HepG2 (cell line): Measurements from ENCODE around the gene HDAC3. TPM values are rescaled to one million over a fixed set of nuclear protein-coding genes. Genes with fewer than 3 reads are reported as not detected.

ENCODE experiments used
- ATAC-seq: fragments of 200-7000 bp; cut with Tn5 transposase; 3 replicates; pipeline ENCODE4 v1.9.1; 2020; ENCODE audit warnings: mild to moderate bottlenecking, moderate library complexity
- BruUV-seq: library from RNA; stranded (reverse); fragments of 400-500 nt; replicated peaks from 2 replicates; lab custom pipeline; 2021; lab: Mats Ljungman, UMichigan
- CTCF ChIA-PET: fragments of 300-600 bp; formaldehyde crosslinking; extraction: SDS; loops from one replicate; lab custom pipeline; 2021; ENCODE audit warnings: low total read pairs, inconsistent platforms, low intra/inter-chr PET ratio; lab: Yijun Ruan, JAX
- POLR2A ChIA-PET: fragments of 350-600 bp; sonication (Branson Sonifier 250); formaldehyde crosslinking; loops from one replicate; lab custom pipeline; 2020; ENCODE audit warnings: antibody characterized with exemption, inconsistent platforms; lab: Yijun Ruan, JAX
- DNase-seq: peaks from one replicate; pipeline ENCODE4 v3.0.0-alpha.2; 2015; ENCODE audit warnings: low spot score
- FAIRE-seq: peaks from 3 replicates; lab custom pipeline; 2011; peaks lifted over from hg19 to GRCh38; lab: Jason Lieb, UNC
- H2AFZ ChIP-seq: one replicate; pipeline ENCODE4 v1.6.1; 2011; ENCODE audit warnings: low read length, inconsistent platforms
- H3K27ac ChIP-seq: fragments of 300-600 bp; 3 replicates; pipeline ENCODE4 v1.8.0; 2011; ENCODE audit warnings: mixed run types, mild to moderate bottlenecking, mixed read lengths, low read length, inconsistent platforms; ENCODE audit not compliant: insufficient read depth; ENCODE audit errors: extremely low read length
- H3K27me3 ChIP-seq, 2 experiments: fragments of 200-600 bp in 1 of 2; 2 replicates in 1 of 2; 3 replicates in 1 of 2; pipeline versions ENCODE4 v1.6.0 to v1.8.0; 2011; ENCODE audit warnings: low read length in 2 of 2, mild to moderate bottlenecking in 2 of 2, moderate library complexity in 2 of 2, inconsistent platforms in 1 of 2; ENCODE audit not compliant: insufficient read depth in 2 of 2, control insufficient read depth in 1 of 2
- H3K36me3 ChIP-seq, 2 experiments: fragments of 200-600 bp in 1 of 2; replicated peaks in 1 of 2; 2 replicates in 1 of 2; 3 replicates in 1 of 2; pipeline versions ENCODE4 v1.5.1 to v1.8.0; 2011; ENCODE audit warnings: low read length in 2 of 2, inconsistent platforms in 1 of 2; ENCODE audit not compliant: insufficient read depth in 2 of 2, control insufficient read depth in 1 of 2
- H3K4me1 ChIP-seq: 2 replicates; pipeline ENCODE4 v1.5.1; 2012; ENCODE audit warnings: low read length, inconsistent platforms; ENCODE audit not compliant: insufficient read depth
- H3K4me2 ChIP-seq: 2 replicates; pipeline ENCODE4 v1.6.0; 2011; ENCODE audit warnings: low read depth, low read length, inconsistent platforms
- H3K4me3 ChIP-seq, 3 experiments: fragments of 200-600 bp in 1 of 3; sonication (generic), shearing (Covaris generic) in 1 of 3; replicated peaks in 1 of 3; 2 replicates each; pipeline ENCODE4 v1.5.1; 2011 to 2016; ENCODE audit warnings: low read length in 3 of 3, inconsistent platforms in 2 of 3, low read depth in 2 of 3, mild to moderate bottlenecking in 2 of 3, control low read depth in 1 of 3, mixed read lengths in 1 of 3; ENCODE audit not compliant: insufficient read depth in 1 of 3
- H3K79me2 ChIP-seq: one replicate; pipeline ENCODE4 v1.6.1; 2011; ENCODE audit warnings: low read length, inconsistent platforms; ENCODE audit not compliant: insufficient read depth
- H3K9ac ChIP-seq: 2 replicates; pipeline ENCODE4 v1.6.0; 2011; ENCODE audit warnings: mild to moderate bottlenecking, low read depth, low read length, inconsistent platforms; ENCODE audit not compliant: insufficient read depth
- H3K9me3 ChIP-seq: 2 replicates; pipeline ENCODE4 v1.5.1; 2012; ENCODE audit warnings: mild to moderate bottlenecking, low read length
- H4K20me1 ChIP-seq: 2 replicates; pipeline ENCODE4 v1.6.0; 2011; ENCODE audit warnings: inconsistent platforms, mild to moderate bottlenecking, low read length, moderate library complexity; ENCODE audit not compliant: insufficient read depth
- DNMT1 ChIP-seq: sonication (generic); formaldehyde crosslinking; IDR thresholded peaks from 2 replicates; pipeline ENCODE4 v1.5.1; 2020; ENCODE audit warnings: mild to moderate bottlenecking, missing genetic modification reagents
- FOXP1 ChIP-seq, 2 experiments: fragments of 450-650 bp in 1 of 2; IDR thresholded peaks; 2 replicates each; pipeline ENCODE4 v1.6.1; 2017 to 2018; ENCODE audit warnings: antibody characterized with exemption in 1 of 2
- KLF16 ChIP-seq, 2 experiments: sonication (generic) in 1 of 2; formaldehyde crosslinking in 1 of 2; IDR thresholded peaks; 2 replicates each; pipeline versions ENCODE4 v1.6.1 to v1.8.0; 2016 to 2023; ENCODE audit warnings: missing genetic modification reagents in 2 of 2, missing compliant biosample characterization in 1 of 2
- MATR3 ChIP-seq: sonication (generic); formaldehyde crosslinking; IDR thresholded peaks from 2 replicates; pipeline ENCODE4 v1.4.0; 2020; ENCODE audit warnings: missing genetic modification reagents
- NFYC ChIP-seq: IDR thresholded peaks from 2 replicates; pipeline ENCODE4 v1.6.1; 2016; ENCODE audit warnings: missing genetic modification reagents, missing compliant biosample characterization
- NONO ChIP-seq, 2 experiments: fragments of 450-650 bp in 1 of 2; sonication (generic) in 1 of 2; formaldehyde crosslinking in 1 of 2; IDR thresholded peaks in 1 of 2; conservative IDR thresholded peaks in 1 of 2; 2 replicates each; pipeline versions ENCODE4 v1.6.1 to v1.8.0; 2017 to 2022; ENCODE audit warnings: mild to moderate bottlenecking in 1 of 2, missing genetic modification reagents in 1 of 2, moderate library complexity in 1 of 2
- PHB2 ChIP-seq: fragments of 450-650 bp; IDR thresholded peaks from 2 replicates; pipeline ENCODE4 v1.6.1; 2018; ENCODE audit not compliant: partially characterized antibody
- RBAK ChIP-seq: sonication (generic); formaldehyde crosslinking; IDR thresholded peaks from 2 replicates; pipeline ENCODE4 v1.5.1; 2020; ENCODE audit warnings: mild to moderate bottlenecking, missing genetic modification reagents
- RBFOX2 ChIP-seq: fragments of 200-400 bp; formaldehyde crosslinking; IDR thresholded peaks from 2 replicates; pipeline ENCODE4 v1.6.1; 2017; ENCODE audit warnings: low read depth, mild to moderate bottlenecking, low read length
- RXRB ChIP-seq: IDR thresholded peaks from 2 replicates; pipeline ENCODE4 v1.6.1; 2016; ENCODE audit warnings: borderline replicate concordance, missing genetic modification reagents, missing compliant biosample characterization
- SNAI1 ChIP-seq: sonication (generic); formaldehyde crosslinking; IDR thresholded peaks from 2 replicates; pipeline ENCODE4 v1.5.0; 2020; ENCODE audit warnings: mild to moderate bottlenecking, missing genetic modification reagents, borderline replicate concordance
- ZNF234 ChIP-seq: sonication (generic); formaldehyde crosslinking; conservative IDR thresholded peaks from 2 replicates; pipeline ENCODE4 v1.5.1; 2020; ENCODE audit warnings: mild to moderate bottlenecking, missing genetic modification reagents
- ZNF354B ChIP-seq: sonication (generic); formaldehyde crosslinking; IDR thresholded peaks from 2 replicates; pipeline ENCODE4 v1.8.0; 2022; ENCODE audit warnings: mild to moderate bottlenecking, missing genetic modification reagents
- ZNF431 ChIP-seq: sonication (generic); formaldehyde crosslinking; IDR thresholded peaks from 2 replicates; pipeline ENCODE4 v1.9.0; 2022; ENCODE audit warnings: missing genetic modification reagents, low read depth, mild to moderate bottlenecking, borderline replicate concordance
- ZNF562 ChIP-seq: sonication (generic); formaldehyde crosslinking; IDR thresholded peaks from 2 replicates; pipeline ENCODE4 v1.8.0; 2022; ENCODE audit warnings: missing genetic modification reagents, borderline replicate concordance
- WGBS: methylation state at CpG from one replicate; pipeline ENCODE4 v1.1.6; 2017; ENCODE audit warnings: low lambda C conversion rate; 5-methylcytosine and 5-hydroxymethylcytosine counted together
- in situ Hi-C: cut with HindIII; loops from 2 replicates; pipeline ENCODE4 v1.10.0; 2017; ENCODE audit warnings: low pct_unique_long_range_greater_than_20kb; ENCODE audit not compliant: extremely low pct_ligation_motif_present
- intact Hi-C: fragments of 100-400 bp; cut with micrococcal nuclease; formaldehyde crosslinking; loops from one replicate; pipeline ENCODE4 v1.10.0; 2022; ENCODE audit not compliant: unreplicated experiment
- polyA plus RNA-seq, 8 experiments: library from polyadenylated mRNA; depleted of rRNA in 3 of 8; stranded (reverse) in 7 of 8; unstranded in 1 of 8; fragments of >200 nt; fragmentation: Illumina TruSeq in 4 of 8; extraction: Trizol in 4 of 8; gene quantifications; 2 replicates each; pipeline versions ENCODE4 v1.2.1 to v1.2.3, GENCODE V29; 2011 to 2016; ENCODE audit warnings: low read depth in 4 of 8, missing spikeins in 1 of 8, mixed read lengths in 1 of 8; ENCODE audit not compliant: insufficient read depth in 1 of 8
- total RNA-seq, 5 experiments: library from RNA; depleted of rRNA; stranded (reverse); fragments of >200 nt; fragmentation: Illumina TruSeq; extraction: Trizol; gene quantifications; 2 replicates each; pipeline ENCODE4 v1.2.3, GENCODE V29; 2016; ENCODE audit warnings: low read depth in 1 of 5
- TF ChIP-seq, protein P1 (sequence below): conservative IDR thresholded peaks from 2 replicates; pipeline ENCODE4 v1.6.1; 2018; ENCODE audit warnings: missing genetic modification reagents
- TF ChIP-seq, protein P2 (sequence below): sonication (generic); formaldehyde crosslinking; IDR thresholded peaks from 2 replicates; pipeline ENCODE4 v1.4.0; 2020; ENCODE audit warnings: mild to moderate bottlenecking, low read depth, missing genetic modification reagents

HDAC3 gene
- total and polyA plus RNA-seq, 2 of the 13 experiments (the other 11 are each of a cell fraction or from before 2014, with no cell fraction given) = 84.0 to 94.1 TPM

DNA sequence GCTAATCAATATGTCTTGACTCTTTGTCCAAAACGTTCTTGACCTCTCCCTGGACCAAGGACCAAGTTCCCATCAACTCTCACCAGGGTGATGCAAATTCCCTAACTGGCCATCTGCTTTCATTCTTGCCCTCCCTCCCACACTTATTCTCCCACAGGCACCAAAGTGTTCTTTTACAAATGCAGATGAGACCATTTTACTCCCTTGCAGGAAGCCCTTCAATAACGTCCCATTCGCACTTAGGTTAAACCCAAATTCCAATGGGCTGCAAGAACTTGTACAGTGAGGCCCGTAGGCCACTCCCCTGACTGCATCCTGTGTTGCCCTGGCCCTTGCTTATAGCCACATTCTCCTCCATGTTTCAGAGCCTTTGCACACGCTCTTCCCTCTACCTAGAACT is 38.1 kb upstream of the HDAC3 start:
- Histone ChIP-seq H3K9ac (no peak overlapping the region), H3K36me3 (no peaks in the 10 kb centered on the region), H3K79me2 (no peaks in the 10 kb centered on the region)
- TF ChIP-seq RBFOX2 (no peak), NONO (IDR thresholded peaks at IDR 0.05) (no peak), NONO (CRISPR knock-in tag; conservative IDR thresholded peaks at IDR 0.05) (no peak), RXRB (CRISPR knock-in tag) (no peak), KLF16 (CRISPR knock-in tag; IDR thresholded peaks at IDR 0.05) (no peak), FOXP1 (IDR thresholded peaks at IDR 0.05) (no peak), FOXP1 (CRISPR knock-in tag; IDR thresholded peaks at IDR 0.05) (no peak), ZNF354B (CRISPR knock-in tag) (no peak), ZNF431 (CRISPR knock-in tag) (no peak), RBAK (CRISPR knock-in tag) (no peak), MATR3 (CRISPR knock-in tag) (no peak), ZNF562 (no peak), PHB2 (no peak), ZNF234 (no peak), SNAI1 (CRISPR knock-in tag) (no peak), NFYC (CRISPR knock-in tag) (no peak), DNMT1 (CRISPR knock-in tag) (no peak)
- TF ChIP-seq, protein P1, sequence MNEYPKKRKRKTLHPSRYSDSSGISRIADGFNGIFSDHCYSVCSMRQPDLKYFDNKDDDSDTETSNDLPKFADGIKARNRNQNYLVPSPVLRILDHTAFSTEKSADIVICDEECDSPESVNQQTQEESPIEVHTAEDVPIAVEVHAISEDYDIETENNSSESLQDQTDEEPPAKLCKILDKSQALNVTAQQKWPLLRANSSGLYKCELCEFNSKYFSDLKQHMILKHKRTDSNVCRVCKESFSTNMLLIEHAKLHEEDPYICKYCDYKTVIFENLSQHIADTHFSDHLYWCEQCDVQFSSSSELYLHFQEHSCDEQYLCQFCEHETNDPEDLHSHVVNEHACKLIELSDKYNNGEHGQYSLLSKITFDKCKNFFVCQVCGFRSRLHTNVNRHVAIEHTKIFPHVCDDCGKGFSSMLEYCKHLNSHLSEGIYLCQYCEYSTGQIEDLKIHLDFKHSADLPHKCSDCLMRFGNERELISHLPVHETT (CRISPR knock-in tag) = no peak
- TF ChIP-seq, protein P2, sequence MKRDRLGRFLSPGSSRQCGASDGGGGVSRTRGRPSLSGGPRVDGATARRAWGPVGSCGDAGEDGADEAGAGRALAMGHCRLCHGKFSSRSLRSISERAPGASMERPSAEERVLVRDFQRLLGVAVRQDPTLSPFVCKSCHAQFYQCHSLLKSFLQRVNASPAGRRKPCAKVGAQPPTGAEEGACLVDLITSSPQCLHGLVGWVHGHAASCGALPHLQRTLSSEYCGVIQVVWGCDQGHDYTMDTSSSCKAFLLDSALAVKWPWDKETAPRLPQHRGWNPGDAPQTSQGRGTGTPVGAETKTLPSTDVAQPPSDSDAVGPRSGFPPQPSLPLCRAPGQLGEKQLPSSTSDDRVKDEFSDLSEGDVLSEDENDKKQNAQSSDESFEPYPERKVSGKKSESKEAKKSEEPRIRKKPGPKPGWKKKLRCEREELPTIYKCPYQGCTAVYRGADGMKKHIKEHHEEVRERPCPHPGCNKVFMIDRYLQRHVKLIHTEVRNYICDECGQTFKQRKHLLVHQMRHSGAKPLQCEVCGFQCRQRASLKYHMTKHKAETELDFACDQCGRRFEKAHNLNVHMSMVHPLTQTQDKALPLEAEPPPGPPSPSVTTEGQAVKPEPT = no peak
- TF ChIP-seq, all 625 proteins: peak for 0
- in situ Hi-C loops = loop anchor here (25.0 kb wide), 1 partner anchor 463 kb away; no protein-coding TSS in a partner anchor
- no peak for ATAC-seq
- no peak overlapping the region for H3K4me2 ChIP-seq
- H3K4me1 ChIP-seq = no peaks in the 10 kb centered on the region
- DNase-seq = no peak
- H3K4me3 ChIP-seq = no peak overlapping the region
- CTCF ChIA-PET = no interaction called here
- peaks cover 2 to 3% of the 10 kb centered on the region in 2 experiments; a peak in 2 of 5 replicates for H3K27me3 ChIP-seq
- H3K9me3 ChIP-seq = no peaks in the 10 kb centered on the region
- intact Hi-C loops = no loop called here
- no peaks in the 10 kb centered on the region for H4K20me1 ChIP-seq
- no peak overlapping the region for H3K27ac ChIP-seq
- no TSS peak for BruUV-seq
- FAIRE-seq = no peak
- POLR2A ChIA-PET = no interaction called here
- 21% methylated on average over 5 of the region's 5 CpGs for WGBS
- no peak overlapping the region for H2AFZ ChIP-seq
